CD4-positive, alpha-beta T cell (primary cell): Measurements from ENCODE around the gene PTGES2. TPM values are rescaled to one million over a fixed set of nuclear protein-coding genes. Genes with fewer than 3 reads are reported as not detected.

Experiments used
- ATAC-seq: fragments of 200-7000 bp; cut with Tn5 transposase; one replicate; pipeline ENCODE4 v1.10.0; 2022; ENCODE audit warnings: mild to moderate bottlenecking; ENCODE audit not compliant: poor library complexity
- CTCF ChIA-PET: fragments of 350-600 bp; sonication (Branson Sonifier 250); formaldehyde crosslinking; loops from one replicate; lab custom pipeline; 2021; ENCODE audit warnings: antibody characterized with exemption, inconsistent platforms; lab: Charles Lee
- POLR2A ChIA-PET: fragments of 350-600 bp; sonication (Branson Sonifier 250); formaldehyde crosslinking; loops from one replicate; lab custom pipeline; 2021; ENCODE audit warnings: antibody characterized with exemption, inconsistent platforms; lab: Charles Lee
- DNase-seq, 14 experiments: peaks; one replicate each; pipeline ENCODE4 v3.0.0-alpha.2; 2013 to 2020; ENCODE audit warnings: mixed read lengths in 2 of 14
- H3K27ac ChIP-seq, 2 donors: one replicate each; pipeline versions ENCODE4 v1.5.1 to v1.7.0; 2013; ENCODE audit warnings: low read length in 2 of 2, low read depth in 1 of 2, mild to moderate bottlenecking in 1 of 2
- H3K27me3 ChIP-seq, 2 experiments: 1 replicate in 1 of 2; 2 replicates in 1 of 2; pipeline versions ENCODE4 v1.6.1 to v1.7.0; 2013; ENCODE audit warnings: low read length in 2 of 2, control low read depth in 1 of 2, mild to moderate bottlenecking in 1 of 2, moderate library complexity in 1 of 2; ENCODE audit not compliant: insufficient read depth in 2 of 2, control insufficient read depth in 1 of 2
- H3K36me3 ChIP-seq: one replicate; pipeline ENCODE4 v1.6.1; 2013; ENCODE audit warnings: low read length, control low read depth; ENCODE audit not compliant: insufficient read depth
- H3K4me1 ChIP-seq: one replicate; pipeline ENCODE4 v1.6.1; 2013; ENCODE audit warnings: low read length, control low read depth; ENCODE audit not compliant: insufficient read depth
- H3K4me3 ChIP-seq: one replicate; pipeline ENCODE4 v1.5.1; 2013; ENCODE audit warnings: mild to moderate bottlenecking, low read length, moderate library complexity
- H3K9me3 ChIP-seq, 2 experiments: 1 replicate in 1 of 2; 2 replicates in 1 of 2; pipeline versions ENCODE4 v1.6.1 to v1.7.0; 2013; ENCODE audit warnings: low read length in 2 of 2, mild to moderate bottlenecking in 2 of 2, control low read depth in 1 of 2, moderate library complexity in 1 of 2; ENCODE audit not compliant: control insufficient read depth in 1 of 2, insufficient read depth in 1 of 2
- H3K27ac Mint-ChIP-seq: one replicate; pipeline ENCODE4 v1.8.0; 2020; ENCODE audit warnings: mixed read lengths
- H3K27me3 Mint-ChIP-seq: one replicate; pipeline ENCODE4 v1.8.0; 2021; ENCODE audit warnings: mixed read lengths
- H3K36me3 Mint-ChIP-seq: one replicate; pipeline ENCODE4 v1.8.0; 2021; ENCODE audit warnings: low read depth, mixed read lengths
- H3K4me1 Mint-ChIP-seq: one replicate; pipeline ENCODE4 v1.8.0; 2021; ENCODE audit warnings: low read depth, mixed read lengths
- H3K4me3 Mint-ChIP-seq: one replicate; pipeline ENCODE4 v1.8.0; 2020; ENCODE audit warnings: mild to moderate bottlenecking, mixed read lengths
- H3K9me3 Mint-ChIP-seq: one replicate; pipeline ENCODE4 v1.8.0; 2020; ENCODE audit warnings: mixed read lengths
- intact Hi-C, 2 experiments: fragments of 100-400 bp; cut with DNase I in 1 of 2; cut with micrococcal nuclease in 1 of 2; formaldehyde crosslinking; loops; one replicate each; pipeline versions ENCODE4 v1.15.1 to v1.9.0; 2023 to 2025; cut with DNase I, micrococcal nuclease
- total RNA-seq, 174 experiments: library from RNA in 2 of 174; stranded (reverse) in 2 of 174; gene quantifications; one replicate each; pipeline ENCODE4 v1.2.3 and lab custom pipeline; 2021 to 2026
- TF ChIP-seq, protein P1 (sequence below): fragments of 200-600 bp; IDR thresholded peaks from one replicate; pipeline ENCODE4 v1.8.0; 2022; ENCODE audit warnings: antibody characterized with exemption, mild to moderate bottlenecking

The PTGES2 gene
- total RNA-seq, 2 experiments from 2014 or later, result 43.7 to 43.8 TPM

GRCh38 chr9:128120741-128121465 lies 6.6 kb downstream of the PTGES2 start:
- CTCF ChIA-PET, result no interaction called here
- H3K4me1 ChIP-seq, result peaks cover 26% of the 10 kb centered on the region
- no peaks in the 10 kb centered on the region for H3K9me3 ChIP-seq
- Mint-ChIP-seq H3K4me3 (no peak overlapping the region), H3K27me3 (no peaks in the 10 kb centered on the region), H3K27ac (no peak overlapping the region), H3K9me3 (no peaks in the 10 kb centered on the region), H3K4me1 (peaks cover 19% of the 10 kb centered on the region), H3K36me3 (peaks cover 24% of the 10 kb centered on the region)
- intact Hi-C loops, result loop anchor here in 1 of 2 experiments (10.0 kb wide), 1 partner anchor 204 kb away; the partner anchor contains the start of genes COQ4 and TRUB2
- no peak overlapping the region for H3K4me3 ChIP-seq
- TF ChIP-seq, protein P1, sequence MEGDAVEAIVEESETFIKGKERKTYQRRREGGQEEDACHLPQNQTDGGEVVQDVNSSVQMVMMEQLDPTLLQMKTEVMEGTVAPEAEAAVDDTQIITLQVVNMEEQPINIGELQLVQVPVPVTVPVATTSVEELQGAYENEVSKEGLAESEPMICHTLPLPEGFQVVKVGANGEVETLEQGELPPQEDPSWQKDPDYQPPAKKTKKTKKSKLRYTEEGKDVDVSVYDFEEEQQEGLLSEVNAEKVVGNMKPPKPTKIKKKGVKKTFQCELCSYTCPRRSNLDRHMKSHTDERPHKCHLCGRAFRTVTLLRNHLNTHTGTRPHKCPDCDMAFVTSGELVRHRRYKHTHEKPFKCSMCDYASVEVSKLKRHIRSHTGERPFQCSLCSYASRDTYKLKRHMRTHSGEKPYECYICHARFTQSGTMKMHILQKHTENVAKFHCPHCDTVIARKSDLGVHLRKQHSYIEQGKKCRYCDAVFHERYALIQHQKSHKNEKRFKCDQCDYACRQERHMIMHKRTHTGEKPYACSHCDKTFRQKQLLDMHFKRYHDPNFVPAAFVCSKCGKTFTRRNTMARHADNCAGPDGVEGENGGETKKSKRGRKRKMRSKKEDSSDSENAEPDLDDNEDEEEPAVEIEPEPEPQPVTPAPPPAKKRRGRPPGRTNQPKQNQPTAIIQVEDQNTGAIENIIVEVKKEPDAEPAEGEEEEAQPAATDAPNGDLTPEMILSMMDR, result no peak
- DNase-seq, result no peak
- POLR2A ChIA-PET, result no interaction called here
- ATAC-seq, result no peak
- H3K27me3 ChIP-seq, result no peaks in the 10 kb centered on the region
- peaks cover 35% of the 10 kb centered on the region for H3K36me3 ChIP-seq
- H3K27ac ChIP-seq, result no peak overlapping the region

DNA sequence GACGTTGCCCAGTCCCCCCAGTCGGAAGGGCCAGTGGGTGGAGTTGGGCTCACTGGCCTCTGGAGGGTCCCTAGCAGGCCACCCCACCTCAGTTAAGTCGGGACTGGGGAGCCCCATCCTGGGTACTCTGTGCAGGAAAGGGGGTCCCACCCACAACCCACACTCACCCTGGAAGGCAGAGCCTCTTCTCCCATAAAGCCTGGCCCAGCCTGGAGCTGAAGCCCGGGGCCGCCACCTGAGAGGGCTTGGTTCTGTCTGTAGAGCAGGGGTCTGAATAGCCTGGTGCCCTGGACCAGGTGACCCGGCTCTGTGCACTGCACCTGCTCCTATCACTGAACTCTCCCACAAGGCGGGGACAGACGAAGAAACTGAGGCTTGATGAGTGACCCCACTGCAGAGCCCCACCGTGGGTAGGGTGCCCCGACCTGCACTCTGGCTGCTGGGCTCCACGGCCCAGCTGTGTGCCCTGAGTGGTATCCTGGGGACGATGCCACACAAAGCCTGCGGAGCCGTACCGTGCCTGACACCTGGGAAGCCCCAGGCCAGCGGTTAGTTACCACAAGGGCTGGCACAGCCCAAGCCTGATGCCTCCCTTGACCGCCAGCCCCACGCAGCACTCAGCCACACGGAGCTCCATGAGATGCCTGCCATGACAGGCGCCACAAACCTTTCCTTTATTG lies 7.3 kb downstream of the PTGES2 start:
- intact Hi-C loops, result loop anchor here in 1 of 2 experiments (10.0 kb wide), 1 partner anchor 205 kb away; the partner anchor contains the start of genes COQ4 and TRUB2
- Histone ChIP-seq H3K9me3 (no peaks in the 10 kb centered on the region), H3K27me3 (no peaks in the 10 kb centered on the region), H3K27ac (no peak overlapping the region), H3K4me1 (peaks cover 23% of the 10 kb centered on the region), H3K36me3 (peaks cover 37% of the 10 kb centered on the region), H3K4me3 (no peak overlapping the region)
- Mint-ChIP-seq H3K27ac (no peak overlapping the region), H3K36me3 (peaks cover 22% of the 10 kb centered on the region), H3K4me1 (peaks cover 12% of the 10 kb centered on the region), H3K4me3 (no peak overlapping the region), H3K27me3 (no peaks in the 10 kb centered on the region), H3K9me3 (no peaks in the 10 kb centered on the region)
- TF ChIP-seq, protein P1, result no peak
- ATAC-seq (no peak), DNase-seq (peak in 1 of 14 experiments; percentile 29)
- CTCF ChIA-PET, result interaction anchor here (1.1 kb wide), 1 partner anchor 177 kb away, joined by 3 read pairs; no protein-coding TSS in a partner anchor
- POLR2A ChIA-PET, result no interaction called here

GRCh38 chr9:128118971-128119665 lies 8.4 kb downstream of the PTGES2 start:
- Mint-ChIP-seq H3K27ac (no peak overlapping the region), H3K4me1 (peaks cover 6% of the 10 kb centered on the region), H3K36me3 (peaks cover 22% of the 10 kb centered on the region), H3K27me3 (no peaks in the 10 kb centered on the region), H3K9me3 (no peaks in the 10 kb centered on the region), H3K4me3 (no peak overlapping the region)
- ATAC-seq (no peak), DNase-seq (peak in 1 of 14 experiments; percentile 21)
- TF ChIP-seq, protein P1, result no peak
- intact Hi-C loops, result loop anchor here (5.0 to 10.0 kb wide), 4 partner anchors 82 to 182 kb away; partner anchors contain the start of gene DPM2 (in 1 of the 2)
- no peaks in the 10 kb centered on the region for H3K9me3 ChIP-seq
- peaks cover 34% of the 10 kb centered on the region for H3K36me3 ChIP-seq
- no peak overlapping the region for H3K4me3 ChIP-seq
- H3K27ac ChIP-seq, result no peak overlapping the region
- POLR2A ChIA-PET, result no interaction called here
- peaks cover 15% of the 10 kb centered on the region for H3K4me1 ChIP-seq
- H3K27me3 ChIP-seq, result no peaks in the 10 kb centered on the region
- CTCF ChIA-PET, result interaction anchor here (1.1 kb wide), 1 partner anchor 176 kb away, joined by 3 read pairs; no protein-coding TSS in a partner anchor
